ENCODE measurements around the gene MKRN2.
"Not testable (repeated sequence)": the region's sequence is repeated elsewhere in the genome, so short reads cannot be mapped to it uniquely, and the experiment has no call there.

Gene MKRN2

DNA sequence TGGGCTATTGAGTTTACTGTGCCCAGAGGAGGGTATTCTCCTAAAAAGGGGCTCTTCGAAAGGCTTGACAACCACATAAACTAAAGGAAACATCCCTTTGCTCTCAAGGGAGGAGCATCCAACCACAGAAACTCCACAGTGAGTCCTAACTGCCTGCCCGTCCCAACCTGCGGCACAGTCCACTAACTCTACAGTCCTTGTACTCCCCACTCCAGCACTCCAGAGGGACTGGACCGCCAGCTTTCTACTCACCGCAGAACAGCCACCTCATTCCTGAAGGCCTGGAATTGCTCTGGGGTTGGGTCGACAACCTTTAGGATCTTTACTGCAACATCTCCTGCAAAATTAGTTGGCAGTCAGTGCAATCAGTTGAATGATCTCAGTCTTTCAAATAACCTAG lies 34.6 kb downstream of the MKRN2 start:
- no peak for DNase-seq

DNA sequence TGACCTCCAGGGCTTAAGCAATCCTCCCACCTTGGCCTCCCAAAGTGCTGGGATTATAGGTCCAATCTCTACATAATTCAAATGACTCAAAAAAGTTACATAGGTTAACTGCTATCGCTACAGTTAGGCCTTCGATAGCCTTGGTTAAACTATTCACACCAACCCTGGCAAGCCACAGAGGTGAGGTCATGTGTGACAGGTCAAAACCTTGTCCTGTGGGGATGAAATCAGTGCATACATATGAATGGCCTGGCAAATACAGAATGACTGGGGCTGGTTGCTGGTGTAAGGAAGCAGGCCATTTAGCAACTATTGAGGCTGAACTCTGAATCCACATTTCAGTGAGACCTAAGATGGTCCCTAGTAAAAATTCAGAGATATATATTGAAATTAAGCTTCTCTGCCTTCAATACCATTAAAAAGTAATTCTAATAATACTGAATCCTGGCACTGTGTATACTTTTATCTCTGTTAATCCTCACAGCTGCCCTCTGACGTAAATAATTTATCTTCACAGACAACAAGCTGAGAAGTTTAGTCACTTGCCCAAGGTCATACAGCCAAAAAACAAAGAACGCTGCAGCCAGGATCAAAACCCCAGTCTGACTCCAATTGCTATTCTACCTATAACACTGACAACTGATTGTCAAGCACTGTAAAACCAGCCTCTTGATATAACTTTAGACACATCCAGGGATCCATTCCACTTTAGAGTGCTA lies 35.3 kb downstream of the MKRN2 start:
- DNase-seq: no peak

DNA sequence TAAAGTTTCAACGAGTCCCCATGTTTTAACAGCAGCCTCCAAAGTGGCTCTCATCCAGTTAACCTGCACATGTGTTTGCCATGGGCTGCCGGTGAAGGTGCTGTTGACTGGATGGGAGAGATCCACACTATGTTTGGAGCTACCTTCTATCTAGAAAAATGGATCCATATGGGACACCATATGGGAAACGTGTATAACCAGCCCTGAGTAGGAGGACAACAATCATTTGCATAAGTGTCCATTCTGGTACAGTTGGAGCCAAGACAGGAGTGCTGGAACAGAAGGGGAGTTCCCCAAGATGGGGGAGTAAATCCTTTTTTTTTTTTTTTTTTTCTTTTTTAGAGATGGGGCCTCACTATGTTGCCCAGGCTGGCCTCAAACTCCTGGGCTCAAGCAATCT lies 36.6 kb downstream of the MKRN2 start:
- no peak for DNase-seq

DNA sequence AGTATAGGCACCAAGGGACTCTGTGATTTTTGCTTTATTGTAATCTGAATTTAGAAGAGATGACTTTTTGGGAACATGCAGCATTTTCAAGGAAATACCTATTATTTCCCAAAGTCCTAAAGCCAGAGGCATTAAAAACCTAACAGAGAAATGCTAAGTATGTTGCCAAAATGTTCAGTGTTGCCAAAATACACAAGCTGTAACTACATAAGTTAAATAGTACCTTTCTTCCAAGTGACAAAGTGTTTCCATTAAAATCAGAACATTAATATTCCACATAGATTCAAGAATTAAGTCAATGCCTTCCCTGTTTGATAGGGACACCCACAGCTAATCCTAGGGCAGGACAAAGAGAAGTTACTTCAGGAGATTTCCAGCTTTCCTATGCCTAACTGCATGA lies 42.0 kb downstream of the MKRN2 start:
- DNase-seq: no peak

DNA sequence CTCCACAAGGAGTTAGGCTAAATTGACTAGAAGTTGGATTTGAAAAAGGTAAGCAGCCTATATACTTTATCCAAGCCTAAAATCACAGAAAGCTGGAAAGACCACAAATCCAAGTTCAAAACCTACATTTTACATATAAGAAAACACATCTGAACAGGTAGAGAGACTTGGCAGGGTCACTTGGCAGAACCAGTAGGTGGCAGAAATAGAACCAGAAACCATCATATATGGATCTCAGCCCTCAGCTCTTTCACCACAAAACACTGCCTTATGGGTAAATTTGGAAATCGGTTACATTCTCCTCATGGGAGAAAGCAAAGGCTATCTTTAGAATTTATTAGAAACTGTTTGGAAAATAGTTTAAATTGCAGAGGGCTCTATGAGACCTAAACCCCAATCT lies 44.2 kb downstream of the MKRN2 start:
- no peak for DNase-seq

DNA sequence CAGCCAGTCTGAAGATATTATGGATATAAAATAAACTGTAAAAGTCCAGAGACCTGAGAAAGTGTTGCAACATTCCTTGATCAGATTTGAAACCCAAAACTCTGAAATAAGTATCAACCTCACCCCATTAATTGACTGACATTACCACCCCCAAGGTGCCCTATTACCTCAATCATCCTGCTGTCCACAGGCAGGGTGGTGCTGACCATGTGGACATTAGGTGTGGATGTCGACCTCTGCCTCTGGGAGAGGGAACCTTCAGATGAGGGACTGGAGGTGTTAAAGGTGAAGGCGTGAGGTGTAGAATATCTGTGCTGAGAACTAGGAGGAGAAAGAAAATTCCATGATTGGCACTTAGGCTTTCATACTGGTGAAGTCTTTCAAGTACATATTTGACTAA lies 47.1 kb downstream of the MKRN2 start:
- no peak for DNase-seq

DNA sequence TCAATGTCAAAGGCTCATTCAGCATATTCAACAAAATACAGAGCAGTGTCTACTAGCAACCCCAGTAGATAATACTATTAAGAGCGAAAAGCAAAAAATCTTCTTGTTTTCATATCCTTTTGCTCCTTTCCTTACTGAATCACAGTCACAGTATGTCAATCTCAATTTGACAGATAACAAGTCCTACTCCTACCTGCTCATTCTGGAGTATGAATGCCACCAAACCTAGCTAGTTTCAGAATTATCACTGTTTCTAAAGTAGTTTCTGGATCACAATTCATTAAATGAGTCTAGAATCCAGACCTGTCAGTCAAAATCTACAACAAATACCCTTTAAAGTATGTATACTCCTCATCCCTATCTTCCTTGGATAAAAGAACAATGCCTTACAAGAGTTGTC lies 51.5 kb downstream of the MKRN2 start:
- no peak for DNase-seq

DNA sequence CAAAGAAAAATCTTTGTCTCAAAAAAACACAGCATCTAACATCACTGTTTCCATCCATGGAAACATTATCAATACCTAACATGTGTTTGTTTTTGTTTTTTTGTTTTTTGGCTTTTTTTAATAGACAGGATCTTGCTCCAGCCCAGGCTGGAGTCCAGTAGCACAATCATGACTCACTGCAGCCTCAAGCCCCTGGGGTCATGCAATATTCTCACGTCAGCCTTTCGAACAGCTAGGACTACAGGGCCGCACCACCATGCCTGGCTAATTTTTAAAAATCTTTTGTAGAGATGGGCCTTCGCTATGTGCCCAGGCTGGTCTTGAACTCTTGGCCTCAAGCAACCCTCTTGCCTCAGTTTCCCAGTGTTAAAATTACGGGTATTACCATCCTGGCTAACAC lies 54.2 kb downstream of the MKRN2 start:
- DNase-seq: no peak

DNA sequence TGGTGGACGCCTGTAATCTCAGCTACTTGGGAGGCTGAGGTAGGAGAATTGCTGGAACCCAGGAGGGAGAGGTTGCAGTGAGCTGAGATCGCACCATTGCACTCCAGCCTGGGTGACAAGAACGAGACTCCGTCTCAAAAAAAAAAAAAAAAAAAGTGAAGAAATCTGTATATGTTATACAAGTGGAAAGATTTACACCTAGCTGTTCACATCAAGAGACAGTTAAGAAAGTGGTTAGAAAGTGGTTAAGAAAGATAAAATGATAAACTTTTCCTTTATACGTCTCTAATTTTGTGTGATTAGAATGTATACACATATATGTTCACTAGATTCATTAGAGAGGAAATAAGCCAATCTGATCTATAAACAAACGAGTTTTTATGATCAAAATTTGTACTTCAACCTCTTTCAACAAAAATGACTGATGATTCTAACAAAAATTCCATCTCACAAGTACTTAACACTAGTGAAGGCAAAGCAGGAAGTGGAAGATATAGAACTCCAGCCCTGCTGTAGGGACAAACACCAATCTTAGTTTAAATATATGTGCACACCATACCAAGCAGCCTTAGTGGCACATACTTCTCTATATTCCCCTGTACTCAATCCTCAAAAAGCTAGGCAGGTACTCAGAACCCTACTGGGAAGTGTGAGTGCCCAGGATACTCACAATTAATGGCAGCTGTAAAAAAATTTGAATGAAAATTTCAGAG lies 55.8 kb downstream of the MKRN2 start:
- DNase-seq: no peak

DNA sequence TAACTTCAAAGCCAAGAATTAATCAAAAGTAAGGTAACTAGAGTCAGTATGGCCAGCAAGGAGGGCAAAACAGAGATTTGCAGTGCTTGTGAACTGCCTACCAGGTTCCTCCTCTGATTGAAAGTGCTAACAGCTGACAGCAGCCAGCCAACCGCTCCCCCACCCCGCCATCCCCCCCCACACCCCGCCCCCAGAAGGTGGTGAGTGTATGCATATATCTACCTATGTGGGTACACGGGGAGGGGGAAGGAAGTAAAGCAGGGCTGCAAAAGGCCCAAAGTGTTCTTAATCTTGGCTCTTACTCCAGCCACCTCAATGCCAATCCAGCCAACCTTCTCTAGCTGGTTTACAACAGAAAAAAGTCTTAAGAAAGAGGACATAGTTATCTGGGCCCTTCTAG lies 56.4 kb downstream of the MKRN2 start:
- no peak for DNase-seq

DNA sequence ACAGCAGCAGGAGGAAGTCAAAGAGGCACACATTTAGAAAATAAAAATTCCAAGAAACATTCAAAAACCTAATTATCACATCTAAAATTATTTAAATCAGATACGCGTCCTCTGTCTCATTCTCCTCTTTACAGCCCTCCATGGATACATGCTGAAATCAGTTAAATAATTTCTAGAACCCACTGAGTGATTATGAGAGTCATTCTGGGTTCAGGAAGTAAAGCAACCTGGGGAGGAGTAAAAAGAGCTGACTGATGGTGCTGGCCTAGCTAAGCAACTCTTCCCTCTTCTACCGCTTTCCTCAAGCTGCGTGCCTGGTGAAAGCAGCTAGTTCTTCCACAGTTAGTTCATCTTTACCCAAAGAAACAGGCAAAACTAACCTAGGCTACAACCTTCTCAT lies 58.4 kb downstream of the MKRN2 start:
- DNase-seq: no peak

DNA sequence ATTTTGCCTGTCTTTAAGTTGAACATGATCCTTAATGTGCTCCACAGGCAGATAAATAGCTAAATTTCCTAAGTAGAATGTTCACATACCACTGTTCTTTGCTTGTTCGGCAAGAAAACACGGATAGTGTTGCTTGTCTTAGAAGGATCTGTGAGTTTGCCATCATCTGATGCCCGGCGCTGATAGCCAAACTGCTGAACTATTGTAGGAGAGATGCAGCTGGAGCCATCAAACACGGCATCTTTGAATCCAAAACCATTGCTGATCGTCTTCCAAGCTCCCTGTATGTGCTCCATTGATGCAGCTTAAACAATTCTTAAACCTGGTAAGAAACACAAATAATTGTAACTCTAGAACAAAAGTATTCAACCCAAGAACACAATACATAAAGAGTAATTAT lies 61.5 kb downstream of the MKRN2 start:
- no peak for DNase-seq

DNA sequence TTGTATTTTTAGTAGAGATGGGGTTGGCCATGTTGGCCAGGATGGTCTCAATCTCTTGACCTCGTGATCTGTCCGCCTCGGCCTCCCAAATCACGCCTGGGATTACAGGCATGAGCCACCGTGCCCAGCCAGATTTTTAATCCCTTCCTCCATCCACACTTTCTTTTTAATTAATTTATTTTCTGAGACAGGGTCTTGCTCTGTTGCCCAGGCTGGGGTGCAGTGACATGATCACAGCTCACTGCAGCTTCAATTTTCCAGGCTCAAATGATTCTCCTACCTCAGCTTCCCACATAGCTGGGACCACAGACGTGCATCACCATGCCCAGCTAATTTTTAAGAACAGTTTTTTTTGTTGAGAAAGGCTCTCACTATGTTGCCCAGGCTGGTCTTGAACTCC lies 63.4 kb downstream of the MKRN2 start:
- no peak for DNase-seq

DNA sequence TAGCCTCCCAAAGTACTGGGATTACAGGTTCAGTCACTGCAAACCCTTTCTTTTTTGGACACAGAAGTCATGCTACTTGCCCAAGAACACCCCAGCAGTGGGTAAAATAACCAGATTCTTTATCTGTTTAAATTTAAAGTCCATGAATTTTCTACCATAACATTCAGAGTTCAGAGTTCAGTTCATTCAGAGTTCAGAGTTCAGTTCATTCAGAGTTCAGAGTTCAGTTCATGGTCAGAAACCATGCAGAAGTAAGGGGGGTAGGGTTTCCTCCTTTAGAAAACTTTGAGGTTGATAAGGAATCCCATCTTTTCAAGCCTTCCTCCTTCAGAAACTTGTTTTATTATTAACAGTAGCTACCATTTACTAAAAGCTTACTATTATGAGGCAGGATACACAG lies 63.8 kb downstream of the MKRN2 start:
- DNase-seq: no peak

DNA sequence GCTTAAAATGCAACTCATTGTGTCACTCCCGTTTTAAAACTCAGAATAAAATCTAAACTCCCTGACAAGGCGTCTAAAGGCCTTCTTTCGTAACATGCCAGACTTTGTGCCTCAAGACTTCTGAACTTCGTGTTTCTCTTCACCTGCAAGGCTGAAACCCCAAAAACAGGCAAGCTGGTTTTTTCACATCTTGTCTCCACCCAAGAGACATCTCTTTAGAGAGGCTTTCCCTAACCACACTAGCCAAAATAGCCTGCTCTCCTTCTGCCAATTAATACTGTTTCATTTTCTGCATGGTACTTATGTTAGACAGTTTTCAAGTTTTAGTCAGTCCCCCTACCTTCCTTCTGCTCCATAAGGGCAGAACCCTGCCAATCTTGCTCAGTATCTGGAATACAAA lies 65.4 kb downstream of the MKRN2 start:
- DNase-seq: no peak

DNA sequence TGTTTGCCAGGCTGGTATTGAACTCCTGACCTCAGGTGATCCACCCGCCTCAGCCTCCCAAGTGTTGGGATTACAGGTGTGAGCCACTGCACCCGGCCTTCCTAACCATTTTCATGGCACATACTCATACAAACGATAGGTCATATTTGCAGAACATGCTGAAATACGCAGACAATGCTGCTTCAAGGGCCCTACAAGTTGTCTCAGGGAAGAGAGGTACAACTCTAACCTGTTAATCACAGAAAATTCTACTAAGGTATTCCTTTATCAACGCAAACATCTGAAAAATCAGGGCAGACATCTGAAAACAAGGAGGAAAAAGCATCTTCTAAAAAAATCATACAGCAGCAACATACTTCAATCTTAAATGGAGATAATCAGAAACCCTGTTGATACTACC lies 67.2 kb downstream of the MKRN2 start:
- no peak for DNase-seq

DNA sequence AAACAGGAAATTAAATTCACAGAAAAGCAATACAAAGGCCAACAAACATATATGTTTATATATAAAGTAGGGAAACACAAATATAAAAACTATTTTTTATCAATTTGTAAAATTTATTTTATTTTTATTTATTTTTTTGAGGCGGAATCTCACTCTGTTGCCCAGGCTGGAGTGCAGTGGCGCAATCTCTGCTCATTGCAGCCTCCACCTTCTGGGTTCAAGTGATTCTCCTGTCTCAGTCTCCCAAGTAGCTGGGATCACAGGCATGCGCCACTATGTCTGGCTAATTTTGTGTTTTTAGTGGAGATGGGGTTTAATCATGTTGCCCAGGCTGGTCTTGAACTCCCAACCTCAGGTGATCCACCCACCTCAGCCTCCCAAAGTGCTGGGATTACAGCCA lies 68.1 kb downstream of the MKRN2 start:
- DNase-seq: not testable (repeated sequence)

DNA sequence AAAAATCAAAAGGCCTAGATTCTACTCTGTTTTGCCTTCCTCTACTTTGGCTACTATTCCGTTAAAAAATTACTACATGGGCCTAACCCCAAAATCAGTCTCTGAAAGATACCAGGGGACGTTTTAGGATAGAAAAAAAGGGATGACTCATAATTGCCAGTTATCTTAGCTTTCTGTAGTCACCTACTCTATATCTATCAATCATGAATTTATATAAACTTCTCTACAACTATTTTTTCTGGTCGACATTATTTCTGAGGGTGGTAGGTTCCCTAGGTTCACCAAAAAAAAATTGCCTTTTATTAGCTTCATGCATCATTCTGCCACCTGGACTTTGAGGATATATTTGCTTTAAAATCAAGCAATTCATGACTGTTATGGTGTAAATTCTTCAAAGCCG lies 70.5 kb downstream of the MKRN2 start:
- DNase-seq: no peak

DNA sequence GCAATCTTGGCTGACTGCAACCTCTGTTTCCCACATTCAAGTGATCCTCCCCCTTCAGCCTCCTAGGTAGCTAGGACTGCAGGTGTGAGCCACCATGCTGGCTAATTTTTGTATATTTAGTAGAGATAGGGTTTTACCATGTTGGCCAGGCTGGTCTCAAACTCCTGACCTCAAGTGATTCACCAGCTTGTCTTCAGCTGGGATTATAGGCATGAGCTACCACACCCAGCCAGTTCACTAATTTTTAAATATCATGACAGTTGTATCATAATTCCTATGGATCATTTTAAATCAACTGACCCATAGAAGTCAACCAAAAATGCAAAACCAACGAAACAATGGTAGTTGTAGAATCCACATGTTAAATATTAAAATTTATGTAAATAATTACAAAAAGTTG lies 71.9 kb downstream of the MKRN2 start:
- DNase-seq: no peak

DNA sequence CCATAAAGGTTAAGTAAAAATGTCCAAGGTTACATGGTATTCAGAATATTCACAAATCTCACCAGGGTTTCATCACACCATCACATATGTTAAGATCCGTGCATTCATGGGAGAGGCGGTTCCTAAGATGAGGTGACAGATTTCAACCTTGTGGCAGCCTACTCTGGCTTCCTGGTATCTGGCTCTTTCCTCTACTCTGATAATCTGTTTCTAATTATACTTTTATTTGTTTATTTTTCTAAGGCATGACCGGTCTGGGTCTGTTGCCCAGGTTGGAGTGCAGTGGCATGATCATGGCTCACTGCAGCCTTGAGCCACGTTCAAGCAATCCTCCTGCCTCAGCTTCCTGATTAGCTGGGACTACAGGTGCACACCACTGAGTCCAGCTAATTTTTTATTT lies 72.7 kb downstream of the MKRN2 start:
- DNase-seq: no peak

DNA sequence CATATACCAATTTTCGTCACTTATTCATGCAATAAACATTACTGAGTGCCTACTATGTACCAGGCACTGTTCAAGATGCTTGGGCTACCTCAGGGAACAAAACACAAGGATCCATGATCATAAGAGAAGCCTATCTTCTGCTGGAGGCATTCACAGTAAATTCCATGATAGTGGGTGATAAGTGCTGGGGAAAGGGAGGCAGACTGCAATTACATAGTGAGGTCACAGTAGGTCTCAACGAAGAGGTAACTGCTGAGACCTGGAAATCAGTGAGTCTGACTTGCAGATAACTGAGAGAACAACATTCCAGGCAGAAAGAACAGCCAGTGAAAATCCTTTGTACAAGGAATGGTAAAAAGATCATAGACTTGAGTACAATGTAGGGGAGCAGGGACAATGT lies 73.4 kb downstream of the MKRN2 start:
- no peak for DNase-seq

DNA sequence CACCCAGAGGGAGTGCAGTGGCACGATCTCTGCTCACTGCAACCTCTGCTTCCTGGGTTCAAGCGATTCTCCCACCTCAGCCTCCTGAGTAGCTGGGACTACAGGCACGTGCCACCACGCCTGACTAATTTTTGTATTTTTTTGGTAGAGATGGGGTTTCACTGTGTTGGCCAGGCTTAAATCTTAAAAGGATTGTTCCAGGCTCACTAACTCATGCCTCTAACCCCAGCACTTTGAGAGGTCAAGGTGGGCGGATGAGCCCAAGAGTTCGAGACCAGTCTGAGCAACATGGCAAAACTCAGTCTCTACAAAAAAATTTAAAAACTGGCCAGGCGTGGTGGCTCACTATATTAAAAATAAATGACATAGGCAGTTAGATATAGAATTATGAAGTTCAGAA lies 74.0 kb downstream of the MKRN2 start:
- not testable (repeated sequence) for DNase-seq

DNA sequence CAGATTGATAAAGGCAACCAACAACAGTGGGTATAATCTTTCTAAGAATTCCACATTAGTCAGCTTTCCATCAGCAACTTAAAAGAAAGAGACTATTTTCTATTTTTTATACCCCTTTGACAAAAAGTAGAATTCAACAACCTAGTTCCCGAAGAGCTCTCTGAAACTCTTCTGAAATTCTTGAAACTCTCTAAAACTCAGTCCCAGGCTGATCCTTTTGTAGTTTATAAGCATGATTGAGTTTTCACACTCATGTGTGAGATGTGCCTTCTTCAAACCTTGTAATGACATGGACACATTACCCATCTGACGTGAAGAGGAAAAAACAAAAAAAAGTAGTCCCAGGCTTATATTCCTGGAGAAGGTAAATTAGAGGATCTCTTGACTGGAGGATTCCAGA lies 75.6 kb downstream of the MKRN2 start:
- no peak for DNase-seq

DNA sequence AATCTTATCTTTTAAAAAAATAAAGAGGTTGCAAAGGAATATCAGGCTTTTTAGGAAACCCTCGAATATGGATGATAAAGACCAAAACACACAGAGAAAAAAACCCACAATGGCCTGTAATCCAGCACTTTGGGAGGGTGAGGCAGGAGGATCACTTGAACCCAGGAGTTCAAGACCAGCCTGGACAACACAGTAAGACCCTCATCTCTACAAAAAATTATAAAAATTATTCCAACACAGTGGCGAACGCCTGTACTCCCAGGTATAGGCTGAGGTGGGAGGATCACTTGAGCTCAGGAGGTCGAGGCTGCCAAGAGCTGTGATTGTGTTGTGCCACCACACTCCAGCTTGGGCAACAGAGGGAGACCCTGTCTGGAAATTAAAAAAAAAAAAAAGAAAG lies 76.2 kb downstream of the MKRN2 start:
- DNase-seq: no peak

Measured in NCI-H1436 (cell line).